HEK293T (cell line): ENCODE data around the gene TRIP13.
A peak's percentile ranks its signal among the peaks of the same experiment; 100 is the strongest.
"Not testable (repeated sequence)": the region's sequence is repeated elsewhere in the genome, so short reads cannot be mapped to it uniquely, and the experiment has no call there.

ENCODE experiments used
- CTCF ChIA-PET: fragments of 350-600 bp; formaldehyde crosslinking; extraction: SDS; loops from one replicate; lab custom pipeline; 2021; ENCODE audit warnings: antibody characterized with exemption, inconsistent platforms; lab: Yijun Ruan, JAX
- POLR2A ChIA-PET: fragments of 350-600 bp; formaldehyde crosslinking; extraction: SDS; loops from one replicate; lab custom pipeline; 2020; ENCODE audit warnings: antibody characterized with exemption, inconsistent platforms; lab: Yijun Ruan, JAX
- DNase-seq: peaks from one replicate; pipeline ENCODE4 v3.0.0; 2012; ENCODE audit warnings: mixed read lengths; ENCODE audit errors: extremely low spot score
- ARNT ChIP-seq: fragments of 450-650 bp; IDR thresholded peaks from 2 replicates; pipeline ENCODE4 v1.6.1; 2017; ENCODE audit warnings: mild to moderate bottlenecking
- BHLHE40 ChIP-seq: fragments of 450-650 bp; IDR thresholded peaks from 2 replicates; pipeline ENCODE4 v1.6.1; 2016; ENCODE audit warnings: mild to moderate bottlenecking, moderate library complexity, borderline replicate concordance
- CTBP1 ChIP-seq: fragments of 450-650 bp; IDR thresholded peaks from 2 replicates; pipeline ENCODE4 v1.6.1; 2016; ENCODE audit warnings: borderline replicate concordance
- ELF4 ChIP-seq: fragments of 450-650 bp; IDR thresholded peaks from 2 replicates; pipeline ENCODE4 v1.6.1; 2017; ENCODE audit warnings: antibody characterized with exemption
- FOXA1 ChIP-seq: fragments of 450-650 bp; IDR thresholded peaks from 2 replicates; pipeline ENCODE4 v1.6.1; 2016; ENCODE audit warnings: mild to moderate bottlenecking
- FOXK2 ChIP-seq: fragments of 450-650 bp; IDR thresholded peaks from 2 replicates; pipeline ENCODE4 v1.6.1; 2016; ENCODE audit warnings: mild to moderate bottlenecking
- FOXM1 ChIP-seq: fragments of 450-650 bp; IDR thresholded peaks from 2 replicates; pipeline ENCODE4 v1.6.1; 2017; ENCODE audit warnings: mild to moderate bottlenecking, borderline replicate concordance
- HDGF ChIP-seq: fragments of 450-650 bp; IDR thresholded peaks from 2 replicates; pipeline ENCODE4 v1.6.1; 2017; ENCODE audit warnings: antibody characterized with exemption, borderline replicate concordance
- L3MBTL2 ChIP-seq: fragments of 450-650 bp; conservative IDR thresholded peaks from 2 replicates; pipeline ENCODE4 v1.6.1; 2016; ENCODE audit warnings: mild to moderate bottlenecking
- LEF1 ChIP-seq: fragments of 450-650 bp; IDR thresholded peaks from 2 replicates; pipeline ENCODE4 v1.6.1; 2017; ENCODE audit warnings: mild to moderate bottlenecking, borderline replicate concordance
- NFRKB ChIP-seq: fragments of 450-650 bp; IDR thresholded peaks from 2 replicates; pipeline ENCODE4 v1.6.1; 2016; ENCODE audit warnings: mild to moderate bottlenecking, moderate library complexity
- SP1 ChIP-seq: fragments of 450-650 bp; IDR thresholded peaks from 2 replicates; pipeline ENCODE4 v1.6.1; 2017
- SUZ12 ChIP-seq: fragments of 450-650 bp; IDR thresholded peaks from 2 replicates; pipeline ENCODE4 v1.6.1; 2016; ENCODE audit warnings: mild to moderate bottlenecking
- TARDBP ChIP-seq: fragments of 450-650 bp; IDR thresholded peaks from 2 replicates; pipeline ENCODE4 v1.6.1; 2016
- ZNF384 ChIP-seq: fragments of 450-650 bp; IDR thresholded peaks from 2 replicates; pipeline ENCODE4 v1.6.1; 2016
- TF ChIP-seq, protein P1 (sequence below): fragments of 450-650 bp; IDR thresholded peaks from 2 replicates; pipeline ENCODE4 v1.6.1; 2016

TRIP13 gene

DNA sequence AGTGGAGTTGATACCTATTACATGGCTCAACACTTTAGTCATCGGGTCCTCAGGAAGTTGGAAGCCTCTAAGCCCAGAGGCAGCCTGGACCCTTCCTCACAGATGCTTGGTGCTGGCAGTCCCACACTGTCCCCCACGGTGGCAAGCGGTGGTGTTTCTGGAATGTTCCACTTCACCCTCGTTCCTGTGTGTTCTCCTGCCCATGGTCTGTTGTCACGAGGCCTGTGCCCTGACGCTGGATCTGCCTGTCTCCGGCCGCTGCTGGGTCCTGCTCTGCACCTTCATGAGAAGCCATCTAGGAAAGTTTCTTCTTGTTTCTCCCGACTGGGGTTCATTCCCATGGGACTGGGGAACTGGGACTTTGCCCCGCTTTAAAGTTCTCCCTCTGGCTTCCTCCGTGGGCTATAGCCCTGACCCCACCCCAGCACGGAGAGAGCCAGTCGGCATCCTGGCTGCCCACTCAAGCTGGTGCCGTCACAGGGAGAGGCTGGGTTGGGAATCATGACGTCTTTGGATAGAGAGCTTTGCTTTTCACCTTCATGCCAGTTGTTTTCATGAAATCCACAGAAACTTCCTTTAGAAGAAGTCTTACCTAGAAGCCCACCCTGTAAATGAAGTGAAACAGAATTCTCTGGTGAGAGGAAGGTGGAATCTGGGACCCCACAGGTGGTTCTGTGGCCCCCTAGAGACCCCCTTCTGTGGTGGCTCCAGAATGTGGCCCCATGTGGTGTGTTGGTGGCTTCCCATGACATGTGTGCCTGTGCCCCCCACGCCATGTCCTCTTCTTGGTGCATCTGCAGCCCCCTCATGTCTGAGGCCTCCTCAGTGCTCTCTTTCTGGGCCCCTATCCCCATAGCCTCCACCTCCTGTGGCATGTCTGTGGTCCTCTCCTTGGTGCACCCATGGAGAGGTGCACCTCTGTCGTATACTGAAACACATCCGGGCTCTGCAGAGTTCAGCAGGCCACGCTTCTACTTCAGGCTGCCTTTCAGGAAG, 43.8 kb downstream of the TRIP13 start:
- POLR2A ChIA-PET = no interaction called here
- CTCF ChIA-PET = interaction anchor here (1.2 kb wide), 1 partner anchor 13 kb away, joined by 3 read pairs; no protein-coding TSS in a partner anchor
- no peak for DNase-seq
- no peak for TF ChIP-seq SUZ12
- TF ChIP-seq CTBP1 = no peak
- TF ChIP-seq ARNT = no peak
- TF ChIP-seq FOXM1 = no peak
- no peak for TF ChIP-seq HDGF
- TF ChIP-seq, protein P1, sequence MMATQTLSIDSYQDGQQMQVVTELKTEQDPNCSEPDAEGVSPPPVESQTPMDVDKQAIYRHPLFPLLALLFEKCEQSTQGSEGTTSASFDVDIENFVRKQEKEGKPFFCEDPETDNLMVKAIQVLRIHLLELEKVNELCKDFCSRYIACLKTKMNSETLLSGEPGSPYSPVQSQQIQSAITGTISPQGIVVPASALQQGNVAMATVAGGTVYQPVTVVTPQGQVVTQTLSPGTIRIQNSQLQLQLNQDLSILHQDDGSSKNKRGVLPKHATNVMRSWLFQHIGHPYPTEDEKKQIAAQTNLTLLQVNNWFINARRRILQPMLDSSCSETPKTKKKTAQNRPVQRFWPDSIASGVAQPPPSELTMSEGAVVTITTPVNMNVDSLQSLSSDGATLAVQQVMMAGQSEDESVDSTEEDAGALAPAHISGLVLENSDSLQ = no peak
- no peak for TF ChIP-seq ZNF384

DNA sequence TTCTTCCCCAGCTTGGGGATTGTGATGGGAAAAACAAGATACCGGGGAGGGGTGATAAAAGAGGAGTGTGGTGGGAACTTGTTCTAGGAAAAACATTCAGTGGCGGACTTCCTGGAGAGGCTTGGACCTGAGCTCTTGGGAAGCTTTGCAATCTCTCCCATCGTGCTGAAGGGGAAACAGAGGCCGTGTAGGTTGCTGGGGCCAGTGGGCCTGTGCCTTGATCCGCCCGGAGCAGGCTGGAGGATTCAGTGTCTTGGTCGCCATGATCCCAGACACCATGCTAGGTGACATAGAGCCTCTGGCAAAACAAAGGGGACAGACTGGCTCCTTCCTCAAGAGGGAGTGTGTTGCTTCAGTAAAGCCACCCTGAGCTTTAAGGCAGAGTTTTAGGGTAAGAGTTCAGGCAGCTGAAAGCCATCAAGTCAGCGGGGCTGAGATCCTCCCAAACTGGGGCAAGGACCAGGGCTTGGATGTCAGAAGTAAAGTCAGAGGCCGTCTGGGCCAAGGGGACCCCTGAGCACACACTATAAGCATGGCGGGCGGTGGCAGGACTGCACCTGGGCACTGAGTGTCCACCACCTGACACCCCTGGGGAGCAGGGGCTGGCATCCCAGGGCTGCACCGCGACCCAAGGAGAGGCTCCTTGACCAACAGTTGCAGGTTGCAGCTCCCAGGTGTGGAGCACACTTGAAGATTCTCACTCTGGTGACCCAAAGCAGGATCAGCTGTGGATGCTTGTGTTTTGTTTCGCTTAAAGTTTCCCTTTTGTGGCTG, 44.7 kb downstream of the TRIP13 start:
- POLR2A ChIA-PET = no interaction called here
- CTCF ChIA-PET = interaction anchor here (1.2 kb wide), 1 partner anchor 13 kb away, joined by 3 read pairs; no protein-coding TSS in a partner anchor
- TF ChIP-seq SP1 (no peak), FOXM1 (no peak), CTBP1 (no peak), FOXA1 (no peak), ARNT (no peak), BHLHE40 (no peak), LEF1 (no peak), FOXK2 (no peak), ZNF384 (no peak), TARDBP (no peak), HDGF (no peak)
- DNase-seq = no peak

DNA sequence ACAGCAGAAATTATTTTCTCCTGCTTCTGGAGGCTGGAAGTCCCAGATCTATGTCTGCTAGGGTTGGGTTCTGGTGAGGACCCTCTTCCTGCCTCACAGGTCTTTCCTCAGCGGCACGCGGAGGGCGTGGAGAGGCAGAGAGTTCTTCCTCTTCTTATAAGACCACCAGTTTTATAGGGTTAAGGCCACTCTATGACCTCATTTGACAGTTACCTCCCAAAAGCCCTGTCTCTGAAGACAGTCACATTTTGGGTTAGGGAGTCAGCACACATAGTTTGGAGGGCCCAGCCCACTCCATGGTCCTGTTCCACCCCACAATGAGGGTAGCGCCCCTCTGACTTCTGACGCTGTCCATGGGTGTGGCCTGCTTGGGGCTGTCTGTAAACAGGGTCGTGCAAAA, 46.7 kb downstream of the TRIP13 start:
- DNase-seq = no peak
- ChIA-PET POLR2A (no interaction called here), CTCF (no interaction called here)
- TF ChIP-seq ARNT = no peak
- no peak for TF ChIP-seq LEF1
- no peak for TF ChIP-seq ELF4
- no peak for TF ChIP-seq NFRKB
- no peak for TF ChIP-seq FOXA1

DNA sequence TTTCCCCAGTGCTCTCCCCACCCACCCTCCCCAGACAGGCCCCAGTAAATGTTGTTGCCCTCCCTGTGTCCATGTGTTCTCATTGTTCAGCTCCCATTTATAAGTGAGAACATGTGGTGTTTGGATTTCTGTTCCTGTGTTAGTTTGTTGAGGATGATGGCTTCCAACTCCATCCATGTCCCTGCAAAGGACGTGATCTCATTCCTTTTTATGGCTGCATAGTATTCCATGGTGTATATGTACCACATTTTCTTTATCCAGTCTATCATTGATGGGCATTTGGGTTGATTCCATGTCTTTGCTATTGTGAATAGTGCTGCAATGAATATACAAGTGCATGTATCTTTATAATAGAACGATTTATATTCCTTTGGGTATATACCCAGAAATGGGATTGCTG, 48.1 kb downstream of the TRIP13 start:
- POLR2A ChIA-PET = not testable (repeated sequence)

DNA sequence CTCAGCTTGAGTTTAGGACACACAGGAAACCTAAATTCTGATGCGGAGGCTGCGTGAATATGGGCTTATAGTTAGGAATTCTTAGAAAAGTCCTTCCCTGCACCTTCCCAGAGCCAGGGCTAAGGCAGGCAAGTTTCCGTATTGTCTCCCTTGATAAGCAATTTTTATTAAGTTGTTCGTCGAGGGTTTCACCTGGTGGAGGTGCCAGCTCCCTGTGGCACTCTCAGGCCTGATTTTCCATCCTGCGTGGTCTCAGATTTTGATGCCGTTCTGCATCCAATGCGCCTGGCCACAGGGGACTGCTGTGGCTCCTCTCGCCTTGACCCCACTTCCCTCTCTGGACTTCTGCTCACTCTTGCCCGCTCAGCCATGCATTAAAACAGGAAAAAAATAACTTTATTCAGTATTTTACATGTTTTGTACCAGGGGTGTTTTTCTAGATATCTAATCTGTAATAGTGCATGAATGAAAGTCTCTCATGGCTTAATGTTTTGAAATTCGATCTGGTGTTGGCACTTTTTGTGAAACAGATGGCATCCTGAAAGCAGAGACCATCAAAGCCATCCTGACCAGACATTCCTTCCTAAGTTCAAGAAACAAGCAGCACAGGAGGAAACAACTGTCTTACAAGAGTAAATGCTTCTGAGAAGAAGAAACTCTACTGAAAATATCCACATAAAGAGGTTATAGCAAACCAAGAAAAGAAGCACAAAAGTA, 50.7 kb downstream of the TRIP13 start:
- ChIA-PET CTCF (no interaction called here), POLR2A (no interaction called here)
- TF ChIP-seq TARDBP = no peak
- TF ChIP-seq FOXK2 = no peak
- no peak for TF ChIP-seq SUZ12
- DNase-seq = no peak

More for the DNA sequence above, 48.1 kb downstream of the TRIP13 start:
- DNase-seq, CTCF ChIA-PET: not testable (repeated sequence)

DNA sequence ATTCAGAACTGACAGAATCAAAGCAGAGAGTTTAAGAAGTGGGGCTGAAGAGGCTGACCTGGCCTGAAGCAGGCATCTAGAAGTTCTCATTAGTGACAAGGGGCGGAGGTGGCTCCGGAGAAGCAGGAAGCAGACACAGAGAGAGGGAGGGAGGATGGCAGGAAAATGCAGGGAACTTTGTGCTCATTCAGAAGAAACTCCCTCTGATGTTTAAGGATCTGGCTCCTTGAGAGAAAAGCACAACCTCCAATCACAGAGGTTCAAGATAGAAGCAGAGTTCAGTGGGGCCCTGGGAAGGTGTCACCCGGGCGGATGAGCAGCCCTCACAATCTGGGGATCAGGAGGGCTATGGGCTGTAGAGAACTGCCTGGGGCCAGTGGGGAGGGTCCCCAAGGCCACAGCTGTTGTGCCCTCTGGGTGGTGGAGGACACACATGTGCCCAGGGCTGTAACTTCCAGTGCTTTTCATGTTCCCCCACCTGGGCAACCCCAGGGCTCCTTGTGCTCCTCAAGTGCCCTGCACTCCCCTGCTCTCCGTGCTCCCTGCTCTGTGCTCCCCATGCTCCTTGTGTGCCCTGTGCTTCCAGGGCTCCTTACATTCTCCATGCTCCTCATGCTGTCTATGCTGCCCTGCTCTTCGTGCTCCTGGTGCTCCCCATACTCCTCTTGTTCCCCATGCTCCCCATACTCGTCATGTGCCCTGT, 51.4 kb downstream of the TRIP13 start:
- TF ChIP-seq, protein P1 = peak; percentile 53; the same call in 1 of the 2 replicates
- no peak for TF ChIP-seq LEF1
- POLR2A ChIA-PET = no interaction called here
- DNase-seq = no peak
- CTCF ChIA-PET = no interaction called here

DNA sequence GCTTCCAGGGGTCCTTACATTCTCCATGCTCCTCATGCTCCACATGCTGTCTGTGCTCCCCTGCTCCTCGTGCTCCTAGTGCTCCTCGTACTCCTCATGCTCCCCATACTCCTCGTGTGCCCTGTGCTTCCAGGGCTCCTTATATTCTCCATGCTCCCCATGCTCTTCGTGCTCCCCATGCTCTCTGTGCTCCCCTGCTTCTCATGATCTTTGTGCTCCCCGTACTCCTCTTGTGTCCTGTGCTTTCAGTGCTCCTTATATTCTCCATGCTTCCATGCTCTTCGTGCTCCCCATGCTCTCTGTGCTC, 51.9 kb downstream of the TRIP13 start:
- no peak for DNase-seq
- ChIA-PET POLR2A (no interaction called here), CTCF (no interaction called here)
- no peak for TF ChIP-seq L3MBTL2
- TF ChIP-seq NFRKB = no peak
- TF ChIP-seq ZNF384 = no peak
- TF ChIP-seq SUZ12 = no peak
- TF ChIP-seq CTBP1 = no peak
- TF ChIP-seq, protein P1 = no peak
- TF ChIP-seq SP1 = no peak
- no peak for TF ChIP-seq FOXK2
- no peak for TF ChIP-seq TARDBP
- no peak for TF ChIP-seq FOXA1
- TF ChIP-seq BHLHE40 = no peak
- TF ChIP-seq ARNT = no peak
